ENCODE results near the gene ZNF444. TPM values are rescaled to one million over a fixed set of nuclear protein-coding genes. Genes with fewer than 3 reads are reported as not detected.

Gene ZNF444
- total RNA-seq, 4 donors from 2014 or later: 32.0 to 78.2 (median 52.1) TPM

DNA sequence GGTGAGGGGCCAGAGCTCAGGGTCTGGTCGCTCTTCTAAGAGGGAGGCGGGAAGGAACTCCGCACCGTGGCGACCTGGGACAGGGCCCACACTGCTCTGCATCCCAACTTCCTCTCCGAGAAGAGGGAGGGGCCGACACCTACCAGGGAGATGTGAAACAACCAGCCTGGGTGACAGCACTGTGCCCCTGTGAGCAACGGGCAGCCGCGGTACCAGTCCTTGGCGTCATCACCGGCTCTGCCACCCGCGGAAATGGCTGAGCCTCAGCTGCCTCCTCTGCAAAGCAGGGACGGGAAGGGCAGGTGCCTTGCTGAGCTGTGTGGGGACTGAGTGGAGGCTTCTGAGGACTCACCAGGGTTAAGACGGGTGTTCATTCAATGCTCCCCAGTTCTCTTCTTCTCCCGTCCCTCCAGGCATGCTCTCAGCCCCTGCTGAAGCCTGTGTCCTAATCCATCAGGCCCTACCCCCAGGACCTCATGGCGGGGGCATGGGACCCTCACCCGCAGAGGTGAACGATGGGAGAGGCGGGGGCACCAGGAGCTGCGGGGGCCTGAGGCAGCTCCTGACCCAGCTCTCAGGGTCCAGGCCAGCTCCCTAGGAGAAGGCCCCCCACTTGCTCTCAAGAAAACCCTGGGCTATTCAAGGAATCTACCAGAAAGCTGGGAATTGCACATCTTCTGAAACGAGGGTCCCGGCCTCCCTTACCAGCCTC is 29.3 kb upstream of the ZNF444 start:
- intact Hi-C loops (cut with DNase I): no loop called here
- no peak for TF ChIP-seq POLR2A (IDR thresholded peaks at IDR 0.05; ENCODE audit: low read depth)
- peak in 1 of 2 donors; percentile 41 for TF ChIP-seq POLR2AphosphoS5 (IDR thresholded peaks at IDR 0.05)
- TF ChIP-seq, protein P1, sequence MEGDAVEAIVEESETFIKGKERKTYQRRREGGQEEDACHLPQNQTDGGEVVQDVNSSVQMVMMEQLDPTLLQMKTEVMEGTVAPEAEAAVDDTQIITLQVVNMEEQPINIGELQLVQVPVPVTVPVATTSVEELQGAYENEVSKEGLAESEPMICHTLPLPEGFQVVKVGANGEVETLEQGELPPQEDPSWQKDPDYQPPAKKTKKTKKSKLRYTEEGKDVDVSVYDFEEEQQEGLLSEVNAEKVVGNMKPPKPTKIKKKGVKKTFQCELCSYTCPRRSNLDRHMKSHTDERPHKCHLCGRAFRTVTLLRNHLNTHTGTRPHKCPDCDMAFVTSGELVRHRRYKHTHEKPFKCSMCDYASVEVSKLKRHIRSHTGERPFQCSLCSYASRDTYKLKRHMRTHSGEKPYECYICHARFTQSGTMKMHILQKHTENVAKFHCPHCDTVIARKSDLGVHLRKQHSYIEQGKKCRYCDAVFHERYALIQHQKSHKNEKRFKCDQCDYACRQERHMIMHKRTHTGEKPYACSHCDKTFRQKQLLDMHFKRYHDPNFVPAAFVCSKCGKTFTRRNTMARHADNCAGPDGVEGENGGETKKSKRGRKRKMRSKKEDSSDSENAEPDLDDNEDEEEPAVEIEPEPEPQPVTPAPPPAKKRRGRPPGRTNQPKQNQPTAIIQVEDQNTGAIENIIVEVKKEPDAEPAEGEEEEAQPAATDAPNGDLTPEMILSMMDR (IDR thresholded peaks at IDR 0.05): no peak
- no peak for TF ChIP-seq EP300 (IDR thresholded peaks at IDR 0.05)
- Histone ChIP-seq H3K9me3 (no peaks in the 10 kb centered on the region), H3K4me1 (peaks cover 92 to 100% (median 100%) of the 10 kb centered on the region in 4 donors), H3K27ac (replicated peaks in 1 of 4) (peak overlapping the region; percentile 81 to 87 (median 84)), H3K4me3 (peak overlapping the region in 2 of 4 donors; percentile 7 to 21), H3K27me3 (no peaks in the 10 kb centered on the region), H3K36me3 (peaks cover 0 to 3% (median 0%) of the 10 kb centered on the region in 4 donors)
- DNase-seq (ENCODE audit: extremely low spot score): no peak
- WGBS: 59% methylated on average over 12 of the region's 24 CpGs

DNA sequence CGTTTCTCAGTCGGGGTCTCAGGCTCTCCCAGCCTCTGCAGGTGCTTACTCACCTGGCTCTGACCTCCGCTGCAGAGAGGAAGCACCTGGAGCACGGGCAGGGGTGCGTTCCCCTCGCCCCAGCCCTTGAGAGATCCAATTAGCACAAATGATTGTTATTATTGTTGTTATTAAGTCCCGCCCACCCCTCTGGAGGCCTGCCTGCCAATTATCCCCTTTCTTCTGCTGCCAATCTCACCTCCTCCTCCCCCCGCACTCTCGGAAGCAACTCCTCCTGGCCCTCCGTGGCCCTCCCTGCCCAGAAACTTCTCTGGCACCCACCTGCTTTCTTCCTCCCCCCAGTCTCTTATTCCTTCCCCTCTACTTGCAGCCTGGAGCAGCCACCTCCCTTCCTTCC is 28.8 kb upstream of the ZNF444 start:
- WGBS: 54% methylated on average over 10 of the region's 10 CpGs
- peaks cover 96 to 100% (median 100%) of the 10 kb centered on the region in 4 donors for H3K4me1 ChIP-seq
- TF ChIP-seq POLR2A (IDR thresholded peaks at IDR 0.05; ENCODE audit: low read depth) (no peak), POLR2AphosphoS5 (IDR thresholded peaks at IDR 0.05) (no peak), EP300 (IDR thresholded peaks at IDR 0.05) (no peak)
- TF ChIP-seq, protein P1 (IDR thresholded peaks at IDR 0.05): no peak

DNA sequence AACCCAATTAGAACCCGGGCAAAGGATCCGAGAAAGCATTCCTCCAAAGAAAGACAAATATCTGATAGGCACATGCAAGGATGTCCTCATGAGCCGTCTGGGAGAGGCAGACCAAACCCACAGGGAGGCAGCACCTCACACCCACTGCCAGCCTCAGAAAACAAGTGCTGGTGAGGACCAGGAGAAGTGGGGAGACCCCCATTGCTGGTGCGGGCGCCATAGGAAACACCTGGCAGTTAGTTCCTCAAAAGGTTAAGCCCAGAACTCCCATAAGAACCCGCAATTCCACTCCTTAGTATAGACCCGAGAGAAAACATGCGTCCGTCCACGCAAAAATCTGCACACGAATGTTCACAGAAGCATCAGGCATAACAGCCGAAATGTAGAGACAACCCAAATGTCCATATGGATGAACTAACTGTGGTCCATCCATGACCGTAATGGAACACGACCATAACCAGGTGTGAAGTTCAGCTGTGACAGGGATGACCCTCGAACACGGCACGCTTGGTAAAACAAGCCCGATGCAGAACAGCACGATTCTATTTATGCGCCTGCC is 27.9 kb upstream of the ZNF444 start:
- Histone ChIP-seq H3K4me1 (peaks cover 96 to 100% (median 100%) of the 10 kb centered on the region in 4 donors), H3K4me3 (no peak overlapping the region), H3K27ac (replicated peaks in 1 of 4) (peak overlapping the region; percentile 81 to 87 (median 84)), H3K36me3 (peaks cover 0 to 6% (median 1%) of the 10 kb centered on the region in 4 donors), H3K27me3 (no peaks in the 10 kb centered on the region), H3K9me3 (no peaks in the 10 kb centered on the region)
- 75% methylated on average over 19 of the region's 20 CpGs for WGBS
- intact Hi-C loops (cut with DNase I): no loop called here
- no peak for DNase-seq (ENCODE audit: extremely low spot score)
- TF ChIP-seq POLR2A (IDR thresholded peaks at IDR 0.05; ENCODE audit: low read depth) (no peak), EP300 (IDR thresholded peaks at IDR 0.05) (no peak), POLR2AphosphoS5 (IDR thresholded peaks at IDR 0.05) (no peak)
- TF ChIP-seq, protein P1 (IDR thresholded peaks at IDR 0.05): no peak

More for the DNA sequence above, 28.8 kb upstream of the ZNF444 start:
- H3K27ac ChIP-seq (replicated peaks in 1 of 4): peak overlapping the region; percentile 81 to 87 (median 84)
- DNase-seq (ENCODE audit: extremely low spot score): no peak
- no peak overlapping the region for H3K4me3 ChIP-seq
- H3K27me3 ChIP-seq: no peaks in the 10 kb centered on the region
- intact Hi-C loops (cut with DNase I): no loop called here
- H3K36me3 ChIP-seq: peaks cover 0 to 3% (median under 1%) of the 10 kb centered on the region in 4 donors
- no peaks in the 10 kb centered on the region for H3K9me3 ChIP-seq

DNA sequence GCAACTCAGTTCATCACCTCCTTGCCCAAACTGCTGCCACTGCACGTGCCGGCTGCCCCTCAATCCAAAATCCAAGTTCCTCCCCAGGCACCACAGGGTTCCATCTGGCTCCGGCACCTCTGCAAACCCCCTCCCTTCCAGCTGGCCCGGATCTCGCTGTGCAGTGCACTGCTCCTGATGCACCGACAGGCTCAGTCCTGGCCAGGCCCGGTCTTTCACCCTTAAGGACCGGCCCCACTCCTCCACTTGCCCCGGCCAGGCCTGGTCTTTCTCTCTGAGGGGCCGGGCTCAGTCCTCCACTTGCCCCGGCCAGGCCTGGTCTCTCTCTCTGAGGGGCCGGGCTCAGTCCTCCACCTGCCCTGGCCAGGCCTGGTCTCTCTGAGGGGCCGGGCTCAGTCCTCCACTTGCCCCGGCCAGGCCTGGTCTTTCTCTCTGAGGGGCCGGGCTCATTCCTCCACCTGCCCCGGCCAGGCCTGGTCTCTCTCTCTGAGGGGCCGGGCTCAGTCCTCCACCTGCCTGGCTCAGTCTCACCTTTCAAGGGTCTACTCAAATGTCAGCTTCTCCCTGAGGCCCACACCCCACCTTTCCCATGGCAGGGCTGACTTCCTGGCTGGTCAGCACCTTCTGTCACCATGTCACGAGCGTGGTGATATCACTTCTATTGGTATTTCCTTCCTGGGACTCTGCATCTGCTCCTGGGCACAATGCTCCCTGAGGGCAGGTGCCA is 26.9 kb upstream of the ZNF444 start:
- DNase-seq (ENCODE audit: extremely low spot score): no peak
- H3K27me3 ChIP-seq: no peaks in the 10 kb centered on the region
- H3K9me3 ChIP-seq: no peaks in the 10 kb centered on the region
- H3K4me1 ChIP-seq: peaks cover 94 to 100% (median 100%) of the 10 kb centered on the region in 4 donors
- no peak for TF ChIP-seq POLR2A (IDR thresholded peaks at IDR 0.05; ENCODE audit: low read depth)
- TF ChIP-seq EP300 (IDR thresholded peaks at IDR 0.05): no peak
- TF ChIP-seq POLR2AphosphoS5 (IDR thresholded peaks at IDR 0.05): no peak
- TF ChIP-seq, protein P1 (IDR thresholded peaks at IDR 0.05): no peak
- peaks cover 0 to 6% (median 1%) of the 10 kb centered on the region in 4 donors for H3K36me3 ChIP-seq
- H3K27ac ChIP-seq (replicated peaks in 1 of 4): peak overlapping the region; percentile 22 to 87 (median 56)
- intact Hi-C loops (cut with DNase I): no loop called here
- H3K4me3 ChIP-seq: no peak overlapping the region
- 65% methylated on average over 19 of the region's 19 CpGs for WGBS

Measured in esophagus muscularis mucosa (tissue), 4 donors.